Inferior parietal cortex (tissue), 1 donor: ENCODE measurements around the gene PRKAR1B.

Experiments
- DNase-seq: peaks from one replicate; pipeline ENCODE4 v3.0.0-alpha.2; 2016; ENCODE audit errors: extremely low spot score

PRKAR1B gene

DNA sequence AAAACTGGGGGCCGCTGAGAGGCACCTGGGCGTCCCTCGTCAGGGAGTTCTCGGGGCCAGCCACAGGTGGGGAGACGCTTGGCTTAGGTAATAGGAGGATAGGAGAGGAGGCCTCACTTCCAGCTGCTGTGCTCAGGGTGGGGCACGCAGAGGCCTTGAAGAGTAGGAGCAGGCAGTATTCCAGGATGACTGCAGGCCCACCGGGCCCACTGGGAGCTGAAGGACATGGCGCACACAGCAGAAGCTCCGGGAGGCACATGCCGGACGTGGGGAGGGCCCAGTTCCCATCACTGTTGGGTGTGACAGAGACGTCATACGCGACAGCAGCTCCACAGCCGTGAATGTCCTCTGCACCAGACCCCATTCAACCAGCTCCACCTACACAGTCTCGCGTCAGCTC lies 185.4 kb downstream of the PRKAR1B start:
- DNase-seq: no peak

DNA sequence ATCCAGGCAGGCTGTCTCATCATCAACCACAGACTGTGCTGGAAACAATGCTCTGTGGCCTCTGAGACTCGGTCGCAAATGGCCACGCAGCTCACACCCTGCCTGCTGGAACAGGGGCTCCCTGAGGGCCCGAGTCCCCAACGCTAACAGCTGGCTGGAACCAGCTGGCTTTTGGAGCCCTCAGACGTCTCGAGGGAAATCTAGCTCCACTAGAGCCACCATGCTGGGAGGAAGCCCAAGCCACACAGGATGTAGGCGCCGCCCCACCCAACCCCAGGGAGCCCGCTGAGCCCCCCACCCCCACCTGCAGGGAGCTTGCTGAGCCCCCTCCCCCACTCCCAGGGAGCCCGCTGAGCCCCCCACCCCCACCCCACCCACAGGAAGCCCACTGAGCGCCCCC lies 186.1 kb downstream of the PRKAR1B start:
- DNase-seq: no peak

DNA sequence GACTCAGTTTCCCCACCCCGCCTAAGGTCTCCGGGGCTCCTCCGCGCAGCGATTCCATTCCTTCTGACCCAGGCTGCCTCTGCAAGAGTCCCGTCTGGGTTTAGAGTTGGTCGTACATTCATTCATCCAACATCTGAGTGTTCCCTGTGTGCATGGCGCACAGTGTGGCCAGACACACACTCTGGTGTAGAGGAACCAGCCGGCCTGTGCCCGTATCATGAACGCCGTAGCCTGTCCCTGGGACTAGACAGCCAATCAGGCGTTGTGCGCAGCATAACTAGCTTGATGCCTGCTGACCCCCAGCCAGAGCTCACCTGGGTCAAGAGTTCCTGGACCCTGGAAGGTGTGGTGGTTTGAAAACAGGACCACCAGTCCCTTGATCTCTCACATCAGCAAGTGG lies 186.5 kb downstream of the PRKAR1B start:
- no peak for DNase-seq

DNA sequence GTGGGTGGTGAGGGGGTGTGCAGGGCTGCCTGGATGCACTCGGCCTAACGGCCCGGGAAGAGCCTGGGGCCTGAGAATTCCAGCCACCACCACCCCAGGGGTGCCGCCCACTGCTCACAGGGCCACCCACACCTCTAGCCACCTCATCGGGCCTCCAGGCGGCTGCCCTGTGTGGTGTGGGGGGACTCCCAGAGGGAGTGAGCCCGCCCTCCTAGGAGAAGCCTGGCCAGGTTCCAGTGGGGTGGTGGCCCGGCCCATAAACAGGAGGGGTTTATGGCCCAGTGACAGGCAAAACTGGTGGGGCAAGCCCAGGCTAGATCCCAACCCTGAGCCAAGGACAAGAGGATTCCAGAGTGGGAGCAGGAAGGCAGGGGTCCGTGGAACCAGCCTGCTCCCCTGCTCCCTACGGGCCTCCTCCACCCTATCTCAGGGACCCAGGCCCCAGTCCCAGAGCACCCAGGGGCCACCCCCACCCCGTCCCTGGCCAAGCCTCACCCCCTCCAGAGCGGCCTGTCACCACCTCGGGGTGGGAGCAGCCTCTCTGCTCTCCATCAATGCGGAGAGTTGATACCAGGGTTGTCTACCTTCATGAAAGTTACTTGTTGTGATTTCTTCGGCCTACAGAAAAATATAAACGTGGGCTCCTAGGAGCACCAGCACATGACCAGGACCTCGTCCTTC lies 187.2 kb downstream of the PRKAR1B start:
- no peak for DNase-seq

DNA sequence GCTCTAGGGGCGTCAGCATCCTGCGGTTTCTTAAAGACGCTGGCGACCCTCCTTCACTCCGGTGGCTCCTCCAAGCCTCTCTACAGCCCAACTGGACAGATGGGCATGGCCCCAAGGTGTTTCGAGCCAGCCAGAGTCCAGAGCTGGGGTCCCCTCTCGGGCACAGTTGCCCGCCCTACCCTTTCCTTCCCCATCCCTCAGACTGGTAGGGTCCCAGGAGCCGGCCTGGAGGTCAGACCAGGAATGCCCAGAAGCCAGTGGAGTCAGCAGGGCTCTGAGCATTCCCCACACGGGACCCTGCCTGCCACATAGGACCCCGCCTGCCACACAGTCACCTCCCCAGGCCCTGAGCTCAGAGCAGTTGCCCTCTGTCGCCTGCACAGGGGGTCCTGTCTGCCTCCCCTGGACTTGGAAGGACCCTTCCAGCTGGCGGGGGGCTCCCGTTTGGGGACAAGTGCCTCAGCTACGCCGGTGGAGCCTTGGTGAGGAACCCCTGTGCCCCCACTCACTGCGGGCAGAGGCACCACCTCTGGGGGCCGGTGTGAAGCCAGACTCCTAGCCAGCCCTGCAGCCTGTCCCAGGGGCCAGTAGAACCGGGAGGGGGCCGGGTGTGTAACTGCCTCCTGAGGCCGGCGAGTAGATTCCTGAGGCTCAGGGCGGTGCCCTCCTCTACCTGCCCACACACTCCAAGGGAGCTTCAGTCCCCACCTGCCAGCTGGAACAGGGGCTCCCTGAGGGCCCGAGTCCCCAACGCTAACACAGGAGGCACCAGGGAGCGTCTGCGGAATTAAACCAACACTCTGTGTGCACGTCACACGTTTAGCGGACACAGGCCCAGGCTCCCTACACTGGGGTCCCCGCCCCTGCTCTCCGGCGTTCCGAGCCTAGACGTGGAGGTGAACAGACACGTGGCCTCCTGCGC lies 188.1 kb downstream of the PRKAR1B start:
- no peak for DNase-seq

DNA sequence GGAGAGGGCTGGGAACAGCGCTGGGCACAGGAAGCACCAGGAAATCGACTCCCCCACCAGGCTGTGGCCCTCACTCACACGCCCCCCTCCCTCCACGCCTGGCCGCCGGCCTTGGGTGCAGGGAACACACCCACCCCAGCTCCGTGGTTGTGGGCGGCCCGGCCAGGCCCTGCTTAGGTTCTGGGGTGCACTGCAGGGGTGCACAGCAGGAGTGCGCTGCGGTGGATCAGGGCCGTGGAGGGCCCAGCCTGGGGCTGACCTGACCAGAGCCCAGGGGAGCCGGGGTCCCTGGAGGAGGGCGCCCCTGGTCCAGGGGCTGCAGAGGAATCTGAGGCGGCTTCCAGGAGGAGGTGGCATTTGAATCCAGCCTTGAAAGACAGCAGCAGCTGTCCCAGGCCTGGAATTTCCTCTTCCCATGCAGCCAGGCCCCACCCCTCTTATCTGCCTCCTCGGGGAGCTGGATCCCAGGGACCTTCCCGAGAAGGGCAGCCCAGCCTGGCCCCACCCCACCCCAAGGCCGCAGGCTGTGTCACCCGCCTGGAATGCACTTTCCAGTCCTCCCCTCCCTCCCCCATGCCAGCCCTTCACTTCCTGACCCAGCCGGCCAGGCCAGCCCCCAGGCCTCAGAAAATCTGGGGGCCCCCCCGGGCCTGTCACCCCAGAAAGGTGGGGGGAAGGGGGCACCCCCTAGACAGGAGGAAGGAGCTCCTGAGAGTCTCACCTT lies 189.0 kb downstream of the PRKAR1B start:
- no peak for DNase-seq

DNA sequence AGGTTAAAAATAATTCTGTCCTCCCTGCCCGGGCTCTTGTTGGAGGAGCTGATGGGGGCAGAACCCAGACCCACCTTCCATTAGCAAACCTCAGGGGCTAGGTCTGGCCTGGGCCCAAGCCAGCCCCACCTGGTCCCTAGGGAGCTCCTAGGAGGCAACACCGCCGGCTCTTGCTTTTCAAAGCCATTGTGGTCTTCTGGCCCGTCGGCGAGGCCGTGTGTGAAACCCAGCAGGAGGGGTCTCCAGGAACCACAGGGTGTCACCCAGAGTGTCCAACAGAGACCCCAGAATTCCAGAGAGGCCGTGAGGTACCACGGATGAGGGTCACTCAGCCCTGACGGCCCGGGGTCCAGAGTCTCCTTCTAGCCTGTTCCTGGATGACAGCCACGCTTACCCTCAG lies 190.8 kb downstream of the PRKAR1B start:
- DNase-seq: no peak

DNA sequence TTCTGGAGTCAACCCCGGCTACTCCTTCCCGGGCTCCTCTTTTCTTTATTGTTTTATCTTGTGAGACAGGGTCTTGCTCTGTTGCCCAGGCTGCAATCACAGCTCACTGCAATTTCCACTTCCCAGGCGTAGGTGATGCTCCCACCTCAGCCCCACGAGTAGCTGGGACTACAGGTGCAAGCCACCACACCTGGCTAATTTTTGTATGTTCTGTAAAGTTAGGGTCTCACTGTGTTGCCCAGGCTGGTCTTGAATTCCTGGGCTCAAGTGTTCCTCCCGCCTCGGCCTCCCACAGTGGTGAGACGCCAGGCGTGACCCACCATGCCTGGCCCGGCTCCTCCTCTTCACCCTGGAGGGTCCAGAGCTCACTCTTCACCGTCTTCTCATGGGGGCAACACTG lies 192.1 kb downstream of the PRKAR1B start:
- DNase-seq: no peak

DNA sequence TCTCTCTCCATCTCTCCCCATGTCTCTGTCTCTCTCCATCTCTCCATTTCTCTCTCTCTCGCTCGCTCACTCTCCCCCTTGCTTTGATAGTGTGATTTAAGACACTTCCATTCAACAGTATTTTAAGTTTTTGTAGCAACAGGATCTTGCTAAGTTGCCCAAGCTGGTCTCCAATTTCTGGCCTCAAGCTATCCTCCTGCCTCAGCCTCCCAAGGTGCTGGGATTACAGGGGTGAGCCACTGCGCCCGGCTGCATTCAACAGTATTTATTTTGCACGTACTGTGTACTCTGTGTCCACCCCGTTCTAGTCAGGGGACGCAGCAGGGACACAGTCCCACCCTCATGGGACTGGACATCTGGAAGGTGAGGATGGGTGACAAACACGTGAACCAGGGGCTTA lies 193.0 kb downstream of the PRKAR1B start:
- no peak for DNase-seq

DNA sequence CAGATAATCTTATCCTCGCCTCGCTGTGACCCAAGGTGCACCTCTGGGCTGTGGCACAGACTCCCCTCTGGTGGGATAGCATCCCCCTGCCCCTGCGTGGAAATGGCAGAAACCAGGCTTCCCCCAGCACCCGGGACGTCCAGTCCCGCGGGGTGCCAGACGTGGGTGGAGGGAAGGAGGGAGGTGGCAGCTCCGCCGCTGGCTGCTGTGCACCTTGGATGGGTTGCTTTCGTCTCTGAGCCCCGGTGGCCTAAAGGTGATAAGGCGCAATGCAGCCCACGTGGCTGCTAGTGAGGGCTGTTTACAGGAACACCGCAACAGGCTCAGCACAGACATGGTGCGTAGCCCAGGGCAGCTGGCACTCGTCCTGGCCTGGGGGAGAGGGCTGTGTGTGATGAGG lies 193.8 kb downstream of the PRKAR1B start:
- DNase-seq: no peak

DNA sequence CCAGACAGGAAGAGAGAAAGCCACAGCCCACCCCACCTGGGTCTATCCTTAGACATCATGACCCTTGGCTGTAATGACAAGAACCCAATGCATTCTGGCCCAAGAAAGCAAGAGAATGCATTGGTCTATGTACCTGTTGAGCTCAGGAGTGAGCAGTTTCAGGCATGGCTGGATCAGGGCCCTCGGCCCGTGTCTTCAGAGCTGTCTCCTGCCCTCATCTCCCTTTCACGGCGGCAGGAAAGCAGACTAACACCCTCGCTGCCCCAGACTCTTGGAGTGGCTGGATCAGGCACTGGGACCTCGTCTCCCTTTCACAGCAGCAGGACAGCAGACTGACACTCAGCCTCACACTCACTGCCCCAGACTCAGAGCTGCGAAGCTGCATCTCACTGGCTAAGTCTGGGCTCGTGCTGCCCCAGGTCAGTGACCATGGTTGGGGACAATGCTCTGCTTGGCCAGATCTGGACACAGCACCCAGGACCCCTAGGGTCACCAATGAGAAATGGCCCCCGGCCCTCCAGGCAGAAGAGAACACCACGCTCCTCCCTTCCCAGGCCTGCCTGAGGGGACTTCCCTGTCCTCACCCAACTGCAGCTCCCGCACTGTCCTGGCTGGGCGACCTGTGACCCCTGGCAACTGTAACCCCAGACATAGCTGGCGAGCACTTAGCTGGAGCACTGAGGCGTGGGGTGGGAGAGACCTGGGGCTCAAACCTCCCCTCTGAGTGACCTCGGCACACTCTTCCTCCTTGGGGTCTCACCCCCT lies 194.5 kb downstream of the PRKAR1B start:
- no peak for DNase-seq

DNA sequence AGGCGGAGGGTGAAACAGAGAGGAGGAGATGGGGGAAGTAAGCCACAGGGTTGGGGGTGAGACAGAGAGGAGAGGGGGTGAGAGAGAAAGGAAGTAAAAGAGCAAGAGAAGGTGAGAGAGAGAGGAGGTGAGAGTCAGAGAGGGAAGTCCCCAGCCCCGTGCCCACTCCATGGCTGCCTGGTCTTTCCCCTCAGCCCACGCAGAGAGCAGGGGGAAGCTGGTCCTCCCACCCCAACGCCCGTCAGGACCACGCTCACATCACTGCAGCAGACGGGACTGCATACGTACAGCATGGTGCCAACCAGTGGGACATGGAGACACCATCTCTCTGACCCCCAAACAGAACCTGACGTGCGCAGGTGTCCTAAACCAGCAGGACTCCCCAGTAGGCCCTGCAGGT lies 195.3 kb downstream of the PRKAR1B start:
- DNase-seq: no peak

DNA sequence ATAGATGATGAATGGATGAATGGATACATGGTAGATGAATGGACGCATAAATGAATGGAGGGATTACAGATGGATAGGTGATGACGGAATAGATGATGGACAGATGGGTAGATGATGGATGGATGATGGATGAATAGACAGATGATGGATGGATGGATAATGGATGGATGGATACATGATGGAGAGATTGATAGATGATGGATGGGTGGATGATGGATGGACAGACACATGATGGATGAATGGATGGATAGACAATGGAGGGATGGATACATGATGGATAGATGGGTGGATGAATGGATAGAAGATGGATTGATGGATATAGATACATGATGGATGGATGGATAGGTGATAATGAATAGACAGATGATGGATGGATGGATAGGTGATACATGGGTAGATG lies 198.6 kb downstream of the PRKAR1B start:
- no peak for DNase-seq

DNA sequence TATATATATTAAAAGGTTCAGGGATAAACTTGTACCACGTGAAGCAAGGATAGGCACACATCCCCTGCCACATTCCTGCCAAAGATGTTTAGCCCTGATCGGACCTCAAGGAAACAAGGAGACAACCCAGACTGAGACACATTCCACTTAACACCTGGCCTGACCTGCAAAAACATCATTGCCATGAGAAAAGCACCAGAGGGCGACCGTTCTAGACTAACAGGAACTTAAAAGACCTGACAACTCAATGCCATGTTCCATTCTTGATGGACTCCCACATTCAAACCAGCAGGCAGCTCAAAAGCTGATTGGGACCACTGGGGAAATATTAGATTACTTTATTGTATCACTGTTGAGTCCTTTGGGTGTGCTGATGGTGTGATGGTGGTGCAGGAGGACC lies 199.4 kb downstream of the PRKAR1B start:
- DNase-seq: no peak

DNA sequence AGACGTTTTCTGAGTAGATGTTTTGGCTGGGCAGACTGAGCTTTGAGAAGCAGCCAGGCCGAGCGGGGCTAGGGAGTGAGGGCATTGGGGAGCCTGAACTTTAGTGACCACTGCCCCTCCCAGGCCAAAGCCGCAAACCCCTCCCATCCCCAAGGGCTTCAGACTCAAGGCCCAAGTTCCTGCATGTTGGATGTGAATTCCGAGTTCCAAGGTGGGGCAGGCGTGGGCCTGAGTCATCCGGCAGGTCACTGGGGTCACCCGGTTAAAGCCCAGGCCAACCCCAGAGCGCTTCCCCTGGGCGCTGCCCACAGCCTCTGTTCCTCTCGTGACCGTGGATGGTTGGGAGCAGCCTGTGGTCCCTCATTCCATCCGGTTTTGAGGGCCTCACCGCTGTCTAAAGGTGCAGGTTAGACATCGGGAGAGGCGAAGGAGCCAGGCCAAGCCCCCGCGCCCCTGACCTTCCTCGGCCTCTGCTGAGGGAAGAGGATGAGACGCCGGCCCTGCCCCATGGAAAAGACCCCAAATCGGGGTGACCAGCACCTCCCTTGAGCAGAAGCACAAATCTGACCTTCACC lies 200.5 kb downstream of the PRKAR1B start:
- DNase-seq: no peak

DNA sequence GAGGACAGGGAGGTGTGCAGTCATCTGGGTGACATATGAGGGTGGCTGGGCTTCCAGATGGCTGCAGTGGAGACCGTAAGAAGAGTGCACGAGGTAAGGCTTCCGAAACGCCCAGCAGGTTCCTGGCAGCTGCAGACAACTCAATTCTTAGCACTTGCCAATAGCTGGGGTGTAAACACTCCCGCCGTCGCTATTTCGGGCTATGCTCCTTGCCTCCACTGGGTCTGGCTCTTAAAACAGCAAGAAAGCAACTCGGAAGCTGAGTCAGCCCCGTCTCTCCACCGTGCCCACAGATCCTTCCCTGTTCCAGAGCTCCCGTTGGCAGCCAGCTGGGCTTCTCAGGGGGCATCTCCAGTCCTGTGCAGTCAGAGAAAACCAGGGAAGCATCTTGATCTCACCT lies 201.3 kb downstream of the PRKAR1B start:
- DNase-seq: no peak

DNA sequence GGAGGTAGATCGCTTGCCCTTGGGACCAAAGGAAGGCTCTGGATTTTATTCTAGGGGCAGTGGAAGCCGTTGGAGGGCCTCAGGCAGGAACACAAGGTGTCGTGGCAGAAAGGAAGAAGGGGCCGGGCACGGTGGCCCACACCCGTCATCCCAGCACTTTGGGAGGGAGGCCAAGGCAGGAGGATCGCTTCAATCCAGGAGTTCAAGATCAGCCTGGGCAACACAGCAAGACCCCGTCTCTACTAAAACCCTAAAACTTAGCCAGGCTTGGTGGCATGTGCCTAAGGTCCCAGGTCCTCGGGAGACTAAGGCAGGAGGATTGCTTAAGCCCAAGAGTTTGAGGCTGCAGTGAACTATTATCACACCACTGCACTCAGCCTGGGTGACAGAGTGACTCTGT lies 202.3 kb downstream of the PRKAR1B start:
- DNase-seq: no peak

DNA sequence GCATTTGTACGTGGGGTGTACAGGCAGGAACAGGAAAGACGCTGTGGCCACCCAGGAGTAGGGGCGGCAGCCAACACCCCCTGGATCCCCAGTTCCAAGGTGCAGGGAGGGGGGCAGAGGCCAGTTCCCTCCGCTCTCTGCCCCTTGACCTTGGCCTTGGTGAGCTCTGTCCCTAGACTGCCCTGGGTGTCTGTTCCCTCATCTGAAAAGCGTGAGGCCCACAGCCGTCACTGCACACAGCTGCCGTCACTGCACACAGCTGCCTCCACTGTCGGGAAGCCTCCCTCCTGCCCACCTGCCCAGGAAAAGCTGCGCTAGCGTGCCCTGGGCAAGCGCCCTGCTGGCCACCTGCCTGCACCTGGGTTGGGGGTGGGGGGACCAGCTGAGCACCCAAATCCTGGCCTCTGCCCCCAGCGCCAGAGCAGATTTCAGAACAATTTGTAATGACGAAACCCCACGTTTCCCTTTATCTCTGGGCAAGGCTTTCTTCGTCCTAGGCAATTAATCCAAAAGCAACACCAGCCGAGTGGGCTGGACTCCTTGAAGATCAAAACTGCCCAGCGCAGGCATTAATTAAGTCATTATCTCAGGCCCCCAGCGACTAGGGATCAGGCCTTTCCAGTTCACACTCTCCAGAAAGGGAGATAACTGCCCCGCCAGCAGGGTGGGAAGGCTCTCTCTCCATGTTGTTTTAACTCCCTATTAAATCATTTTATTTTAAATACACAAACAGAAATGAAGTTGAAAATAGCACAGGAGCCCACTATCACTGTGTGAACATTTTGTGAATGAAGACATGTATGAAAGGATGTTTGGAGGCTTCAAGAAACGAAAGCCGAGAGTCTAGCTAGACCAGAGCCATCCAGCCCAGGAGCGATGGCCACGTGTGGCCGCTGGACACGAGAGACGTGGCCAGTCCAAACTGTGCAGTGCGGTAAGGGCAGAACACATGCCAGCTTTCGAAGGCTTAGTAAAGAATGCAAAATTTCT lies 203.4 kb downstream of the PRKAR1B start:
- DNase-seq: no peak

DNA sequence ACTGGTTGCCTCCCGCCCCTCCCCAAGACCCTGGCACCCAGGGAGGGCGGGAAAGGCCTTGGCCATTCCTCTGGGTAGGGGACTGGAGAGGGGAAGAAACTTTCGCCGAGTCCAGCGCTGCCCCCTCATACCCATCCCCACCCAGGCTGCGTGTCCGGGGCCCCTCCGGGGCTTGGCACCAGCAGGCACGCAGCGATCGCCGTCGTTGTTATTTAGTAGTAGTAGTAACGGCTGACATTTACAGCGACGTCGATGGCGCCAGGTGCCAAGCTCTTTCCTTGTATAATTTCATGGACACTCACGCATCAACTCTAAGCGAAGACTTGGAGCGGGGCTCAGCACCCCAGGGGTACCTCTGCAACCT lies 204.1 kb downstream of the PRKAR1B start:
- DNase-seq: no peak
